ENCODE results near the gene SLC4A4. TPM values are rescaled to one million over a fixed set of nuclear protein-coding genes. Genes with fewer than 3 reads are reported as not detected.

SLC4A4 gene
- total RNA-seq, 2 donors from 2014 or later = 48.3 to 89.2 TPM

- H3K27ac ChIP-seq = peak overlapping the region in 1 of 2 donors; percentile 37
- no peak for DNase-seq (ENCODE audit: low spot score)
- peak; percentile 71 for TF ChIP-seq POLR2AphosphoS5 (IDR thresholded peaks at IDR 0.05)
- TF ChIP-seq POLR2A (IDR thresholded peaks at IDR 0.05) = no peak
- TF ChIP-seq CTCF (IDR thresholded peaks at IDR 0.05) = no peak
- WGBS = 58% methylated on average over 3 of the region's 3 CpGs
- no peaks in the 10 kb centered on the region for H3K9me3 ChIP-seq
- no peak overlapping the region for H3K4me3 ChIP-seq
- no peaks in the 10 kb centered on the region for H3K4me1 ChIP-seq (replicated peaks)
- no peaks in the 10 kb centered on the region for H3K36me3 ChIP-seq
- no peaks in the 10 kb centered on the region for H3K27me3 ChIP-seq (replicated peaks; ENCODE audit: insufficient read depth)
- intact Hi-C loops (cut with DNase I) = no loop called here
Observed at GRCh38 chr4:71476240-71476639, 137.4 kb downstream of the SLC4A4 start.

- intact Hi-C loops (cut with DNase I) = no loop called here
Observed at GRCh38 chr4:71486550-71487343, 147.9 kb downstream of the SLC4A4 start.

GRCh38 chr4:71487344-71487920 is 148.6 kb downstream of the SLC4A4 start:
- Histone ChIP-seq H3K27ac (no peak overlapping the region), H3K36me3 (no peaks in the 10 kb centered on the region), H3K27me3 (replicated peaks; ENCODE audit: insufficient read depth) (no peaks in the 10 kb centered on the region), H3K4me3 (no peak overlapping the region), H3K9me3 (no peaks in the 10 kb centered on the region), H3K4me1 (replicated peaks) (no peaks in the 10 kb centered on the region)
- intact Hi-C loops (cut with DNase I) = no loop called here
- TF ChIP-seq POLR2AphosphoS5 (IDR thresholded peaks at IDR 0.05) (peak; percentile 27), POLR2A (IDR thresholded peaks at IDR 0.05) (no peak)
- 32% methylated on average over 4 of the region's 4 CpGs for WGBS
- DNase-seq (ENCODE audit: low spot score) = peak; percentile 10

More at GRCh38 chr4:71486550-71487343, 147.9 kb downstream of the SLC4A4 start:
- no peaks in the 10 kb centered on the region for H3K4me1 ChIP-seq (replicated peaks)
- DNase-seq (ENCODE audit: low spot score) = no peak
- 21% methylated on average over 4 of the region's 4 CpGs for WGBS
- TF ChIP-seq CTCF (IDR thresholded peaks at IDR 0.05) (no peak), POLR2A (IDR thresholded peaks at IDR 0.05) (no peak), POLR2AphosphoS5 (IDR thresholded peaks at IDR 0.05) (no peak)
- H3K27ac ChIP-seq = no peak overlapping the region
- H3K4me3 ChIP-seq = no peak overlapping the region
- no peaks in the 10 kb centered on the region for H3K36me3 ChIP-seq
- H3K27me3 ChIP-seq (replicated peaks; ENCODE audit: insufficient read depth) = no peaks in the 10 kb centered on the region
- no peaks in the 10 kb centered on the region for H3K9me3 ChIP-seq

- H3K4me1 ChIP-seq (replicated peaks) = no peaks in the 10 kb centered on the region
- WGBS = 88% methylated on average over 1 of the region's 1 CpG
- no peaks in the 10 kb centered on the region for H3K36me3 ChIP-seq
- no peak overlapping the region for H3K27ac ChIP-seq
- no peaks in the 10 kb centered on the region for H3K9me3 ChIP-seq
- TF ChIP-seq POLR2AphosphoS5 (IDR thresholded peaks at IDR 0.05) = no peak
- TF ChIP-seq CTCF (IDR thresholded peaks at IDR 0.05) = no peak
- TF ChIP-seq POLR2A (IDR thresholded peaks at IDR 0.05) = no peak
- no peaks in the 10 kb centered on the region for H3K27me3 ChIP-seq (replicated peaks; ENCODE audit: insufficient read depth)
- H3K4me3 ChIP-seq = no peak overlapping the region
- DNase-seq (ENCODE audit: low spot score) = no peak
- intact Hi-C loops (cut with DNase I) = no loop called here
Observed at GRCh38 chr4:71494539-71494938, 155.7 kb downstream of the SLC4A4 start.

- intact Hi-C loops (cut with DNase I) = no loop called here
Observed at GRCh38 chr4:71495454-71495853, 156.6 kb downstream of the SLC4A4 start.

More at GRCh38 chr4:71495454-71495853, 156.6 kb downstream of the SLC4A4 start:
- Histone ChIP-seq H3K4me1 (replicated peaks) (no peaks in the 10 kb centered on the region), H3K36me3 (no peaks in the 10 kb centered on the region), H3K4me3 (no peak overlapping the region), H3K27ac (no peak overlapping the region), H3K9me3 (no peaks in the 10 kb centered on the region), H3K27me3 (replicated peaks; ENCODE audit: insufficient read depth) (no peaks in the 10 kb centered on the region)
- TF ChIP-seq POLR2A (IDR thresholded peaks at IDR 0.05) (no peak), CTCF (IDR thresholded peaks at IDR 0.05) (no peak), POLR2AphosphoS5 (IDR thresholded peaks at IDR 0.05) (no peak)
- DNase-seq (ENCODE audit: low spot score) = no peak
